GM12873 (cell line): ENCODE results near the gene RIN3.

ENCODE experiments used
- TF ChIP-seq, protein P1 (sequence below): IDR thresholded peaks from 2 replicates; pipeline ENCODE4 v1.5.1; 2012; ENCODE audit warnings: low read depth, mild to moderate bottlenecking, moderate library complexity, low read length, control low read depth; ENCODE audit not compliant: insufficient read depth; ENCODE audit errors: missing control alignments

RIN3 gene

DNA sequence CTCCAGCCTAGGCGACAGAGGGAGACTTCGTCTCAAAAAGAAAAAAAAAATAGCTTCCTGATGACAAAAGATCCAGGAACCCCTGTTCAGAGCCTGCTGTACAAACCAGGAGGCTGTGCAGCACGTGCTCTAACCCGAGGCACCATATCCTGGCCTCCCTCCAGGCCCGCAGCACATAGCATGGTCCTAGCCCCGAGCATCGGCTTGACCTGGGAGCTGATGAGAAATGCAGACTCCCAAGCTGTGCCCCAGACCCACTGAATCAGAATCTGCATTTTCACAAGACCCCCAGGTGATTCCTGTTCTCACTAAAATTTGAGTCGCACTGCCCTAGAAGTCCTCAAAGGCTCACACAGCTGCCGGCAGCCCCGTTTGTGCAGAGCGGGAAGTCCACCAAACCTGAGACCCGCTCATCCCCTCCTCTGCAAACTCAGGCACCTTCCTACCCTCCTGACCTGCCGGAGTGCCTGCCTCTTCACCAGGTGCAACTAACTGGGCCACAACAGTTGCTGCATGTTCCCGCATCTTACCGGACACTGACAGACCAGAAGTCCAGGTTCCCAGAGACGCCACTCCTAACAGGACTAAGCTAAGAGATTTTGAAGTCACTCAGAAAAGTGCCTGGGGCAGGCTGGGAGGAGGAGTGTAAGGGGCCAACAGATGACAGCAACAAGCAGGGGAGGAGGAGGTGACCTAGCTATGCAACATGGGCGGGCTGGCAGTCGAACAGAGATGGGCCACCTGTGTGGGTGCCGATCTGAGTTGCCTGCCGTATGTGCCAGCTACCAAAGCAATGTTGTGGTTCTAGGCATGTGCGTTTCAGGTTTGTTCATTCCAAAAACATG lies 24.0 kb upstream of the RIN3 start:
- TF ChIP-seq, protein P1, sequence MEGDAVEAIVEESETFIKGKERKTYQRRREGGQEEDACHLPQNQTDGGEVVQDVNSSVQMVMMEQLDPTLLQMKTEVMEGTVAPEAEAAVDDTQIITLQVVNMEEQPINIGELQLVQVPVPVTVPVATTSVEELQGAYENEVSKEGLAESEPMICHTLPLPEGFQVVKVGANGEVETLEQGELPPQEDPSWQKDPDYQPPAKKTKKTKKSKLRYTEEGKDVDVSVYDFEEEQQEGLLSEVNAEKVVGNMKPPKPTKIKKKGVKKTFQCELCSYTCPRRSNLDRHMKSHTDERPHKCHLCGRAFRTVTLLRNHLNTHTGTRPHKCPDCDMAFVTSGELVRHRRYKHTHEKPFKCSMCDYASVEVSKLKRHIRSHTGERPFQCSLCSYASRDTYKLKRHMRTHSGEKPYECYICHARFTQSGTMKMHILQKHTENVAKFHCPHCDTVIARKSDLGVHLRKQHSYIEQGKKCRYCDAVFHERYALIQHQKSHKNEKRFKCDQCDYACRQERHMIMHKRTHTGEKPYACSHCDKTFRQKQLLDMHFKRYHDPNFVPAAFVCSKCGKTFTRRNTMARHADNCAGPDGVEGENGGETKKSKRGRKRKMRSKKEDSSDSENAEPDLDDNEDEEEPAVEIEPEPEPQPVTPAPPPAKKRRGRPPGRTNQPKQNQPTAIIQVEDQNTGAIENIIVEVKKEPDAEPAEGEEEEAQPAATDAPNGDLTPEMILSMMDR: no peak

DNA sequence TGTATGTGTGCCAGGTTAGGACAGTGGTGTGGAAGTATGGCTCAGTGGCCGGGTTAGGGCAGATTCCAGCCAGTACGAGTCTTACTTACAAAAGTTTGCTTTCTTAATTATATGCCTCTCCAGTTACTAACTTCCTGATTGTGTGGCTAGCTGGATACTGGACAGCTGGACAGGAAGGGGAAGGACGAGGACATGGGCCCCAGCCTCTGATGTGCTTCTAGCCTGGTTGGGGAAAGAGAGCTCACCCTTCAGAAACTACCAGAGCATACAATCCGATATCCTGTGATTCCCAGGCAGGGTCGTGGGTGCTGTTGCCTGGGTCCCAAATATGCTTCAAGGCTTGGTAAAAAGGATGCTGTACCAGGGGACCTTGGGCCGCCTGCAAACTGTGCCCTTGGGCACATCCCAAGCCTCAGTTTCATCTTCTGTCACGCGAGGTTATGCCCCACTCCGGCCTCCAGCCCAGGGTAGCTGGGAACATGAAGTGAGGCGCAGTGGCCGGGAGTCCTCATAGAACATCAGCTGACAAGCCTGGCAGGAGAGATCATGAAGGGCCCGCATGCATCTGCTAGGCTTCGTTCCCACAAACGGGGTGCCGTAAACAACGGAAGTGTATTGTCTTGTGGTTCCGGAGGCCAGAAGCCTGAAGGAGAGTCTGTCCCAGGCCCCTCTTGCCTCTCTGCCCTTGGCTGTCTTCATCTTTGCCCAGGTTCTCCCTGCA lies 23.2 kb upstream of the RIN3 start:
- TF ChIP-seq, protein P1: no peak

GRCh38 chr14:92491782-92492181 lies 21.8 kb upstream of the RIN3 start:
- TF ChIP-seq, protein P1: no peak

DNA sequence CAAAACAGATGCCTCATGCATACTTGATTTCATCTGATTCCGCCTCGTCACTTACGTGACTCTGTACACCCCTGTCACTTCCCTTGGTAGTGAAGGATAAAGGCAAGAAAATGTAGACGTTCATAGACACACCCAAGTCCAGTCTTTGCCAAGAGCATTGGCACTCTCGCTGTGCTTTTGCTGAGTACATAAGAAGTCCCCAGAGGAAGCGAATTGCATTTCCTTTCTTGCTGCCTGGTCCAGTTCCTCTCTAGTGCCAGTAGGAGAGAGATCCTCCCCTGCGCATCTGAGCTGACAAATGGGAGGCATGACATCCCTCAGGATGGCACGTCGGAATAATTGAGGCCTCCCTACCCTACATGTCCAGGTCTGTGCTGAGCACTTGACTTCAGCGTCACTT lies 21.3 kb upstream of the RIN3 start:
- TF ChIP-seq, protein P1: no peak

GRCh38 chr14:92493024-92493423 lies 20.6 kb upstream of the RIN3 start:
- TF ChIP-seq, protein P1: no peak

DNA sequence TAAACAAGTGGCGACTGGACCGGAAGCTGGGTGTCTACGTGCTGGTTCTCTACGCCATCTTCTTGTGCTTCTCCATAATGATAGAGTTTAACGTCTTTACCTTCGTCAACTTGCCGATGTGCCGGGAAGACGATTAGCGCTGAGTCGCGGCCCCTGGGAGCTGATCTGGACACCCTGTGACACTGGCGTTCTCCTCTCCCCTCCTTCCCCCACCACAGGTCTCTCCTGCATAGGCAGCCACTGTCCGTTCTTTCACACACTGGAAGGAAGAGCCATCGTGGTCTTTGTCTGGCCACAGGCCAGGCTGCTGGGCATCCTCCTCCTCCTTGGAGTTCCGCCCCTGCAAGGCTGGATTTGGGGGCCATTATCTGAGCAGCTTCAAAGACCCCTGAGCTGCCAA lies 20.1 kb upstream of the RIN3 start:
- TF ChIP-seq, protein P1: no peak

GRCh38 chr14:92494512-92494911 lies 19.1 kb upstream of the RIN3 start:
- TF ChIP-seq, protein P1: no peak
